Measurements from ENCODE around the gene FNIP1.
"Not testable (repeated sequence)": the region's sequence is repeated elsewhere in the genome, so short reads cannot be mapped to it uniquely, and the experiment has no call there.

Gene FNIP1

GRCh38 chr5:131735393-131735792 is 61.4 kb downstream of the FNIP1 start:
- Histone ChIP-seq H3K27ac (no peak overlapping the region), H3K4me2 (no peak overlapping the region), H3K36me3 (peaks cover 54 to 68% (median 59%) of the 10 kb centered on the region in 11 experiments), H4K20me1 (peaks cover 0 to 57% (median 0%) of the 10 kb centered on the region in 11 experiments; a peak in 5 of 22 replicates), H3K9ac (no peak overlapping the region), H3K27me3 (no peaks in the 10 kb centered on the region), H3K4me3 (no peak overlapping the region), H3K9me3 (replicated peaks in 1 of 11) (peaks cover 10 to 41% (median 24%) of the 10 kb centered on the region in 11 experiments; a peak in 21 of 22 replicates), H3K4me1 (no peaks in the 10 kb centered on the region)
- TF ChIP-seq Cebpa-rat (IDR thresholded peaks at IDR 0.05), result no peak

- peaks cover 0 to 52% (median 0%) of the 10 kb centered on the region in 11 experiments; a peak in 5 of 22 replicates for H4K20me1 ChIP-seq
- H3K4me3 ChIP-seq, H3K27ac ChIP-seq, H3K27me3 ChIP-seq, H3K9ac ChIP-seq, H3K4me2 ChIP-seq, H3K4me1 ChIP-seq: not testable (repeated sequence)
- H3K9me3 ChIP-seq (replicated peaks in 1 of 11), result peaks cover 12 to 44% (median 24%) of the 10 kb centered on the region in 11 experiments; a peak in 21 of 22 replicates
- peaks cover 53 to 68% (median 58%) of the 10 kb centered on the region in 11 experiments for H3K36me3 ChIP-seq
Observed at GRCh38 chr5:131734939-131735338, 61.9 kb downstream of the FNIP1 start.

GRCh38 chr5:131729292-131729691 is 67.5 kb downstream of the FNIP1 start:
- H3K36me3 ChIP-seq, result peaks cover 42 to 60% (median 53%) of the 10 kb centered on the region in 11 experiments

GRCh38 chr5:131724089-131724488 is 72.7 kb downstream of the FNIP1 start:
- peaks cover 0 to 38% (median 0%) of the 10 kb centered on the region in 11 experiments; a peak in 3 of 22 replicates for H4K20me1 ChIP-seq
- H3K9me3 ChIP-seq (replicated peaks in 1 of 11), result peaks cover 53 to 71% (median 65%) of the 10 kb centered on the region in 11 experiments
- H3K27me3 ChIP-seq, H3K27ac ChIP-seq, H3K4me3 ChIP-seq, H3K4me2 ChIP-seq, H3K9ac ChIP-seq, H3K4me1 ChIP-seq: not testable (repeated sequence)
- H3K36me3 ChIP-seq, result peaks cover 59 to 74% (median 66%) of the 10 kb centered on the region in 11 experiments

More at GRCh38 chr5:131729292-131729691, 67.5 kb downstream of the FNIP1 start:
- not testable (repeated sequence) for H3K27me3 ChIP-seq, H3K4me2 ChIP-seq, H3K27ac ChIP-seq, H3K4me1 ChIP-seq, H3K9ac ChIP-seq
- Histone ChIP-seq H3K4me3 (peak overlapping the region in 1 of 10 experiments; percentile 21; a peak in 1 of 20 replicates), H3K9me3 (replicated peaks in 1 of 11) (peaks cover 38 to 56% (median 51%) of the 10 kb centered on the region in 11 experiments), H4K20me1 (peaks cover 0 to 17% (median 0%) of the 10 kb centered on the region in 11 experiments; a peak in 5 of 22 replicates)

GRCh38 chr5:131720714-131721113 is 76.1 kb downstream of the FNIP1 start:
- Histone ChIP-seq H3K4me1 (no peaks in the 10 kb centered on the region), H3K4me2 (no peak overlapping the region), H3K9ac (no peak overlapping the region), H3K9me3 (replicated peaks in 1 of 11) (peaks cover 30 to 49% (median 43%) of the 10 kb centered on the region in 11 experiments), H3K36me3 (peaks cover 56 to 79% (median 70%) of the 10 kb centered on the region in 11 experiments), H3K27ac (no peak overlapping the region), H4K20me1 (peaks cover 0 to 54% (median 0%) of the 10 kb centered on the region in 11 experiments; a peak in 3 of 22 replicates), H3K4me3 (no peak overlapping the region), H3K27me3 (no peaks in the 10 kb centered on the region)
- TF ChIP-seq Cebpa-rat (IDR thresholded peaks at IDR 0.05), result no peak

- no peaks in the 10 kb centered on the region for H3K4me1 ChIP-seq
- H3K4me2 ChIP-seq, result no peak overlapping the region
Observed at GRCh38 chr5:131719564-131719963, 77.3 kb downstream of the FNIP1 start.

GRCh38 chr5:131718487-131719014 is 78.3 kb downstream of the FNIP1 start:
- Histone ChIP-seq H3K27ac (no peak overlapping the region), H3K9ac (no peak overlapping the region), H3K27me3 (no peaks in the 10 kb centered on the region), H3K4me3 (no peak overlapping the region), H3K4me1 (no peaks in the 10 kb centered on the region), H3K36me3 (peaks cover 72 to 95% (median 90%) of the 10 kb centered on the region in 11 experiments), H3K4me2 (no peak overlapping the region), H3K9me3 (replicated peaks in 1 of 11) (peaks cover 23 to 45% (median 38%) of the 10 kb centered on the region in 11 experiments), H4K20me1 (peaks cover 0 to 59% (median 0%) of the 10 kb centered on the region in 11 experiments; a peak in 3 of 22 replicates)
- no peak for TF ChIP-seq Cebpa-rat (IDR thresholded peaks at IDR 0.05)

More at GRCh38 chr5:131719564-131719963, 77.3 kb downstream of the FNIP1 start:
- Histone ChIP-seq H3K27me3 (no peaks in the 10 kb centered on the region), H3K36me3 (peaks cover 62 to 90% (median 79%) of the 10 kb centered on the region in 11 experiments), H3K27ac (no peak overlapping the region), H3K9me3 (replicated peaks in 1 of 11) (peaks cover 23 to 45% (median 38%) of the 10 kb centered on the region in 11 experiments), H3K4me3 (no peak overlapping the region), H4K20me1 (peaks cover 0 to 59% (median 0%) of the 10 kb centered on the region in 11 experiments; a peak in 3 of 22 replicates), H3K9ac (no peak overlapping the region)
- no peak for TF ChIP-seq Cebpa-rat (IDR thresholded peaks at IDR 0.05)

- H3K9ac ChIP-seq, H3K4me1 ChIP-seq, H3K27me3 ChIP-seq, H3K4me2 ChIP-seq, H3K4me3 ChIP-seq, H3K27ac ChIP-seq: not testable (repeated sequence)
- peaks cover 0 to 60% (median 0%) of the 10 kb centered on the region in 11 experiments; a peak in 3 of 22 replicates for H4K20me1 ChIP-seq
- peaks cover 78 to 99% (median 91%) of the 10 kb centered on the region in 11 experiments for H3K36me3 ChIP-seq
- H3K9me3 ChIP-seq (replicated peaks in 1 of 11), result peaks cover 23 to 41% (median 36%) of the 10 kb centered on the region in 11 experiments
Observed at GRCh38 chr5:131717164-131717563, 79.7 kb downstream of the FNIP1 start.

GRCh38 chr5:131716650-131717049 is 80.2 kb downstream of the FNIP1 start:
- Histone ChIP-seq H3K4me1 (no peaks in the 10 kb centered on the region), H3K36me3 (peaks cover 74 to 99% (median 87%) of the 10 kb centered on the region in 11 experiments), H3K27me3 (no peaks in the 10 kb centered on the region), H4K20me1 (peaks cover 0 to 59% (median 0%) of the 10 kb centered on the region in 11 experiments; a peak in 3 of 22 replicates), H3K9ac (no peak overlapping the region), H3K4me2 (no peak overlapping the region), H3K4me3 (no peak overlapping the region), H3K9me3 (replicated peaks in 1 of 11) (peaks cover 22 to 36% (median 32%) of the 10 kb centered on the region in 11 experiments), H3K27ac (no peak overlapping the region)
- TF ChIP-seq Cebpa-rat (IDR thresholded peaks at IDR 0.05), result no peak
